B cell (primary cell): ENCODE results near the gene RNF11. TPM values are rescaled to one million over a fixed set of nuclear protein-coding genes. Genes with fewer than 3 reads are reported as not detected.

Experiments used
- ATAC-seq: fragments of 200-7000 bp; cut with Tn5 transposase; one replicate; pipeline ENCODE4 v1.10.0; 2021; ENCODE audit warnings: low read depth, mild to moderate bottlenecking, moderate number of reproducible peaks, moderate library complexity
- CTCF ChIA-PET: fragments of 350-600 bp; sonication (Branson Sonifier 250); formaldehyde crosslinking; loops from one replicate; lab custom pipeline; 2021; ENCODE audit warnings: antibody characterized with exemption, inconsistent platforms; lab: Charles Lee
- POLR2A ChIA-PET: fragments of 350-600 bp; sonication (Branson Sonifier 250); formaldehyde crosslinking; loops from one replicate; lab custom pipeline; 2021; ENCODE audit warnings: antibody characterized with exemption; lab: Charles Lee
- DNase-seq: peaks from one replicate; pipeline ENCODE4 v3.0.0; 2013
- H2AFZ ChIP-seq: 2 replicates; pipeline ENCODE4 v1.6.1; 2012; ENCODE audit warnings: mild to moderate bottlenecking, low read depth, low read length; ENCODE audit not compliant: insufficient read depth, poor library complexity, severe bottlenecking
- H3K27ac ChIP-seq, 2 donors: 1 replicate in 1 of 2; 2 replicates in 1 of 2; pipeline ENCODE4 v1.5.1; 2012 to 2013; ENCODE audit warnings: low read length in 2 of 2, mild to moderate bottlenecking in 2 of 2, moderate library complexity in 1 of 2
- H3K27me3 ChIP-seq, 4 experiments: fragments of 200-600 bp in 1 of 4; sonication (generic) in 1 of 4; replicated peaks in 1 of 4; 1 replicate in 2 of 4; 2 replicates in 2 of 4; pipeline versions ENCODE4 v1.6.1 to v1.7.0; 2013 to 2016; ENCODE audit warnings: low read length in 3 of 4, mild to moderate bottlenecking in 2 of 4, mixed read lengths in 1 of 4, moderate library complexity in 1 of 4; ENCODE audit not compliant: insufficient read depth in 4 of 4, control insufficient read depth in 3 of 4; ENCODE audit errors: control extremely low read depth in 1 of 4
- H3K36me3 ChIP-seq, 2 experiments: replicated peaks in 1 of 2; 1 replicate in 1 of 2; 2 replicates in 1 of 2; pipeline versions ENCODE4 v1.6.1 to v1.7.1; 2013; ENCODE audit warnings: low read length in 1 of 2; ENCODE audit not compliant: insufficient read depth in 2 of 2, control insufficient read depth in 1 of 2; ENCODE audit errors: control extremely low read depth in 1 of 2, extremely low read depth in 1 of 2
- H3K4me1 ChIP-seq, 2 donors: fragments of 200-600 bp in 1 of 2; sonication (generic) in 1 of 2; 1 replicate in 1 of 2; 2 replicates in 1 of 2; pipeline versions ENCODE4 v1.5.1 to v1.6.1; 2013 to 2017; ENCODE audit warnings: low read length in 2 of 2; ENCODE audit not compliant: control insufficient read depth in 2 of 2, insufficient read depth in 2 of 2
- H3K4me2 ChIP-seq: replicated peaks from 2 replicates; pipeline ENCODE3; 2012; ENCODE audit warnings: mild to moderate bottlenecking, low read depth, low read length; ENCODE audit not compliant: poor library complexity, severe bottlenecking
- H3K4me3 ChIP-seq, 5 experiments: fragments of 200-600 bp in 1 of 5; sonication (generic) in 1 of 5; 1 replicate in 3 of 5; 2 replicates in 2 of 5; pipeline versions ENCODE4 v1.5.1 to v1.7.0; 2011 to 2016; ENCODE audit warnings: low read length in 4 of 5, mild to moderate bottlenecking in 4 of 5, low read depth in 2 of 5, control low read depth in 1 of 5, moderate library complexity in 1 of 5; ENCODE audit not compliant: insufficient read depth in 1 of 5; ENCODE audit errors: control extremely low read depth in 1 of 5, extremely low read depth in 1 of 5
- H3K79me2 ChIP-seq: fragments of 200-600 bp; sonication (generic); one replicate; pipeline ENCODE4 v1.6.0; 2016; ENCODE audit warnings: low read length; ENCODE audit not compliant: control insufficient read depth, insufficient read depth
- H3K9ac ChIP-seq: fragments of 200-600 bp; sonication (generic); 2 replicates; pipeline ENCODE4 v1.6.1; 2017; ENCODE audit warnings: mild to moderate bottlenecking, low read length, moderate library complexity
- H3K9me3 ChIP-seq, 3 donors: one replicate each; pipeline versions ENCODE4 v1.6.1 to v1.7.1; 2013; ENCODE audit warnings: low read length in 2 of 3; ENCODE audit not compliant: control insufficient read depth in 2 of 3, insufficient read depth in 1 of 3; ENCODE audit errors: control extremely low read depth in 1 of 3
- H4K20me1 ChIP-seq: 2 replicates; pipeline ENCODE4 v1.6.0; 2012; ENCODE audit warnings: mild to moderate bottlenecking, low read length; ENCODE audit not compliant: insufficient read depth, control insufficient read depth, poor library complexity, severe bottlenecking
- H3K27ac Mint-ChIP-seq: one replicate; pipeline ENCODE4 v1.8.0; 2021; ENCODE audit warnings: mixed read lengths
- H3K27me3 Mint-ChIP-seq: one replicate; pipeline ENCODE4 v1.8.0; 2021; ENCODE audit warnings: mixed read lengths
- H3K4me1 Mint-ChIP-seq: one replicate; pipeline ENCODE4 v1.8.0; 2021; ENCODE audit warnings: mixed read lengths
- H3K4me3 Mint-ChIP-seq: one replicate; pipeline ENCODE4 v1.8.0; 2021; ENCODE audit warnings: mixed read lengths
- H3K9me3 Mint-ChIP-seq: one replicate; pipeline ENCODE4 v1.8.0; 2022; ENCODE audit warnings: mixed read lengths; ENCODE audit not compliant: insufficient read depth
- EZH2 ChIP-seq: IDR thresholded peaks from 2 replicates; pipeline ENCODE4 v1.6.1; 2012; ENCODE audit warnings: borderline replicate concordance, low read depth, mild to moderate bottlenecking, moderate library complexity, low read length; ENCODE audit not compliant: insufficient read depth, poor library complexity, severe bottlenecking
- WGBS: methylation state at CpG from one replicate; pipeline ENCODE4 v1.1.5; 2013; ENCODE audit warnings: missing lambda C conversion rate; ENCODE audit not compliant: insufficient coverage; 5-methylcytosine and 5-hydroxymethylcytosine counted together
- intact Hi-C: fragments of 100-400 bp; cut with micrococcal nuclease; formaldehyde crosslinking; loops from one replicate; pipeline ENCODE4 v1.10.0; 2022
- polyA plus RNA-seq: library from polyadenylated mRNA; depleted of rRNA; stranded (reverse); fragments of >200 nt; gene quantifications from 2 replicates; pipeline ENCODE4 v1.2.3, GENCODE V29; 2012
- total RNA-seq, 2 donors: library from RNA; stranded (reverse); fragments of 120-200 nt in 1 of 2; gene quantifications; 1 replicate in 1 of 2; 2 replicates in 1 of 2; pipeline versions ENCODE4 v1.2.3 to v1.2.4, GENCODE V29; 2013 to 2022
- TF ChIP-seq, protein P1 (sequence below): fragments of 200-600 bp; IDR thresholded peaks from one replicate; pipeline ENCODE4 v1.8.0; 2022; ENCODE audit warnings: antibody characterized with exemption, mild to moderate bottlenecking

The RNF11 gene
- total and polyA plus RNA-seq, 2 donors (not counting 1 experiment from before 2014, with no cell fraction given), result 10.0 to 20.6 TPM

DNA sequence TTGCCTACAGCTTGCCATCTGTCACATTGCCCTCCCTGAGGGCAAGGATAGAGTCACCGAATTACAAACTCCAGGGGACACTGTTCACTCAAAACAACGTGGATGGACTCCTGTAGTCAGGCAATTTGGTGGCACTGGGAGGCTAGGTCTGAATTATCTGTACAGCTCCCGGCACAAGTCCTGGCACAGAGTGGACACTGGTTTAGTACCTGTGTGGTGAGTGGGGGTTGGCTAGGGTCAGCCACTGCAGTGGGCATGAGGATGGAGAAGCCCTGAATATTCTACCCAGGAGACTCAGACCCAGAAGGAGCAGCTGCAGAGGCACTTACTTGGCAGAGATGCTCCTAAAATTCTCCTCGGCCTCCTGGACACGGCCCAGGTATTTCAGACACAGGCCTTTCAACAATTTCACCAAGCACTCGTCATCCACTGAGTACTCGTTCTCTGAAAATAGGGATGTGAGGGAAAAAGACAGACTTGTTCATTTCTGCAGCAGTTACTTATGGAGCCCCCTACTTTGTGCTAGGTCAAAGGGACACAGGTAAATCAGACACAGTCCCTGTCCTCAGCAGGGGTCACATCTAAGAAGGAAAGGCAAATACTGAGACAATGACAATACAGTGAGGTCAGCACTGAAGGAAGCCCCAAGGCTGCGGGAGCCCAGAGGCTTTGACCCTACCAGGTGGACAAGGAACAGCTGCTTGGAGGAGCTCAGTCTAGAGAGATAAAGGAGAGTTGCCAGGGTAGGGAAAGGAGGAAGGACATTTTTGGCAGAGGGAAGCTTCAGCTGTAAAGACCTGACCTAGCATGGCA lies 53.8 kb downstream of the RNF11 start:
- CTCF ChIA-PET, result no interaction called here
- Histone ChIP-seq H3K79me2 (no peaks in the 10 kb centered on the region), H3K36me3 (no peaks in the 10 kb centered on the region), H3K4me1 (no peaks in the 10 kb centered on the region), H3K9me3 (no peaks in the 10 kb centered on the region), H3K9ac (no peak overlapping the region), H3K27ac (no peak overlapping the region), H2AFZ (no peak overlapping the region), H3K27me3 (no peaks in the 10 kb centered on the region), H4K20me1 (no peaks in the 10 kb centered on the region), H3K4me2 (no peak overlapping the region), H3K4me3 (no peak overlapping the region)
- Mint-ChIP-seq H3K27me3 (no peaks in the 10 kb centered on the region), H3K9me3 (no peaks in the 10 kb centered on the region), H3K4me1 (no peaks in the 10 kb centered on the region), H3K27ac (no peak overlapping the region), H3K4me3 (no peak overlapping the region)
- TF ChIP-seq, protein P1, sequence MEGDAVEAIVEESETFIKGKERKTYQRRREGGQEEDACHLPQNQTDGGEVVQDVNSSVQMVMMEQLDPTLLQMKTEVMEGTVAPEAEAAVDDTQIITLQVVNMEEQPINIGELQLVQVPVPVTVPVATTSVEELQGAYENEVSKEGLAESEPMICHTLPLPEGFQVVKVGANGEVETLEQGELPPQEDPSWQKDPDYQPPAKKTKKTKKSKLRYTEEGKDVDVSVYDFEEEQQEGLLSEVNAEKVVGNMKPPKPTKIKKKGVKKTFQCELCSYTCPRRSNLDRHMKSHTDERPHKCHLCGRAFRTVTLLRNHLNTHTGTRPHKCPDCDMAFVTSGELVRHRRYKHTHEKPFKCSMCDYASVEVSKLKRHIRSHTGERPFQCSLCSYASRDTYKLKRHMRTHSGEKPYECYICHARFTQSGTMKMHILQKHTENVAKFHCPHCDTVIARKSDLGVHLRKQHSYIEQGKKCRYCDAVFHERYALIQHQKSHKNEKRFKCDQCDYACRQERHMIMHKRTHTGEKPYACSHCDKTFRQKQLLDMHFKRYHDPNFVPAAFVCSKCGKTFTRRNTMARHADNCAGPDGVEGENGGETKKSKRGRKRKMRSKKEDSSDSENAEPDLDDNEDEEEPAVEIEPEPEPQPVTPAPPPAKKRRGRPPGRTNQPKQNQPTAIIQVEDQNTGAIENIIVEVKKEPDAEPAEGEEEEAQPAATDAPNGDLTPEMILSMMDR, result no peak
- no peak for TF ChIP-seq EZH2
- intact Hi-C loops, result no loop called here
- no peak for ATAC-seq
- WGBS, result 98% methylated on average over 4 of the region's 8 CpGs
- POLR2A ChIA-PET, result no interaction called here
- no peak for DNase-seq

DNA sequence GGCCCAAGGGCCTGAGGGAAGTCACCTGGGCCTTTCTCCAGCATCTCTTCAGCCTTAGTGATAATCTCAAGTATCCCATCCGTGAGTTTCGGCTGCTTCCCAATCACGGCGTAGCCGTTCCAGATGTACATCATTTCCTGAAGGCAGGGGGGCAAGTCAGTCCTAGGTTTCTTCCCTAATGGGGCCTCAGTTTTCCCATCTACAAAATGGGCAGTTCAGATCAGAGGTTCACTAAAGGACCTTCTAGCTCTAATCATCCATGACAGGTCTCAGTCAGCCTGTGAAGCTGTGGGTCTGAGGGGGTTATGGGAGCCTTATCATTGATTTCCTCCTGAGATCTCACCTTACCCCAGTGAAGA lies 54.4 kb downstream of the RNF11 start:
- TF ChIP-seq EZH2, result no peak
- TF ChIP-seq, protein P1, result no peak
- no peak overlapping the region for H3K27ac Mint-ChIP-seq
- no peak overlapping the region for H3K9ac ChIP-seq
- ATAC-seq (no peak), DNase-seq (no peak)
- no peaks in the 10 kb centered on the region for H3K4me1 ChIP-seq
- H3K27me3 ChIP-seq, result no peaks in the 10 kb centered on the region
- intact Hi-C loops, result no loop called here
- H3K9me3 Mint-ChIP-seq, result no peaks in the 10 kb centered on the region
- WGBS, result 100% methylated on average over 4 of the region's 5 CpGs
- no peak overlapping the region for H3K4me3 Mint-ChIP-seq
- no peaks in the 10 kb centered on the region for H3K4me1 Mint-ChIP-seq
- no peaks in the 10 kb centered on the region for H3K9me3 ChIP-seq
- ChIA-PET POLR2A (no interaction called here), CTCF (no interaction called here)
- H3K27ac ChIP-seq, result no peak overlapping the region
- H3K27me3 Mint-ChIP-seq, result no peaks in the 10 kb centered on the region
- no peaks in the 10 kb centered on the region for H3K36me3 ChIP-seq
- H3K79me2 ChIP-seq, result no peaks in the 10 kb centered on the region
- no peak overlapping the region for H2AFZ ChIP-seq
- no peak overlapping the region for H3K4me3 ChIP-seq
- no peaks in the 10 kb centered on the region for H4K20me1 ChIP-seq
- no peak overlapping the region for H3K4me2 ChIP-seq
